GM12878 (cell line): ENCODE measurements around the gene ATP13A1. TPM values are rescaled to one million over a fixed set of nuclear protein-coding genes. Genes with fewer than 3 reads are reported as not detected.

Source experiments
- ATF7 ChIP-seq: fragments of 450-650 bp; IDR thresholded peaks from 2 replicates; pipeline ENCODE4 v1.6.1; 2016; ENCODE audit warnings: low read depth, mild to moderate bottlenecking
- CREB1 ChIP-seq: IDR thresholded peaks from 2 replicates; pipeline ENCODE4 v1.6.1; 2012; ENCODE audit warnings: low read depth, mild to moderate bottlenecking, inconsistent platforms
- CREM ChIP-seq: IDR thresholded peaks from 2 replicates; pipeline ENCODE4 v1.6.1; 2014; ENCODE audit warnings: antibody characterized with exemption, low read depth
- DPF2 ChIP-seq: fragments of 450-650 bp; IDR thresholded peaks from 2 replicates; pipeline ENCODE4 v1.6.1; 2017; ENCODE audit warnings: mild to moderate bottlenecking
- FOXM1 ChIP-seq: IDR thresholded peaks from 2 replicates; pipeline ENCODE4 v1.6.1; 2012; ENCODE audit warnings: low read depth, mild to moderate bottlenecking, inconsistent platforms, low read length, moderate library complexity
- HDAC6 ChIP-seq: fragments of 200-600 bp; sonication (generic); IDR thresholded peaks from one replicate; pipeline ENCODE4 v1.8.0; 2017; ENCODE audit warnings: antibody characterized with exemption; ENCODE audit not compliant: unreplicated experiment
- HDGF ChIP-seq: fragments of 450-650 bp; IDR thresholded peaks from 2 replicates; pipeline ENCODE4 v1.6.1; 2016; ENCODE audit warnings: antibody characterized with exemption
- IKZF2 ChIP-seq, 2 experiments: fragments of 450-650 bp; IDR thresholded peaks; 2 replicates each; pipeline ENCODE4 v1.6.1; 2017; ENCODE audit warnings: mild to moderate bottlenecking in 2 of 2, moderate library complexity in 2 of 2
- MEF2A ChIP-seq: IDR thresholded peaks from 2 replicates; pipeline ENCODE4 v1.6.1; 2011; ENCODE audit warnings: low read depth, mild to moderate bottlenecking, low read length, moderate library complexity; ENCODE audit not compliant: insufficient read depth
- RAD21 ChIP-seq: IDR thresholded peaks from 2 replicates; pipeline ENCODE4 v1.6.1; 2011; ENCODE audit warnings: mild to moderate bottlenecking, low read depth, low read length, moderate library complexity; ENCODE audit not compliant: insufficient read depth
- SIX5 ChIP-seq: IDR thresholded peaks from 2 replicates; pipeline ENCODE4 v1.6.1; 2011; ENCODE audit warnings: mild to moderate bottlenecking, low read depth, low read length, moderate library complexity; ENCODE audit not compliant: severe bottlenecking
- SMAD5 ChIP-seq: IDR thresholded peaks from 2 replicates; pipeline ENCODE4 v1.6.1; 2016; ENCODE audit warnings: antibody characterized with exemption, low read depth
- TAF1 ChIP-seq: IDR thresholded peaks from 2 replicates; pipeline ENCODE4 v1.6.1; 2011; ENCODE audit warnings: mild to moderate bottlenecking, low read depth, low read length, borderline replicate concordance
- polyA plus RNA-seq, 11 experiments: library from polyadenylated mRNA; depleted of rRNA in 4 of 11; unstranded in 6 of 11; stranded (reverse) in 5 of 11; fragments of >200 nt; fragmentation: Nextera tagmentation in 4 of 11; fragmentation: Illumina TruSeq in 1 of 11; extraction: Ambion mirVana in 4 of 11; extraction: Trizol in 1 of 11; gene quantifications; 1 replicate in 1 of 11; 2 replicates in 10 of 11; pipeline versions ENCODE4 v1.2.1 to v1.2.3, GENCODE V29; 2011 to 2016; ENCODE audit warnings: inconsistent platforms in 2 of 11, missing spikeins in 2 of 11, low read depth in 1 of 11
- total RNA-seq, 4 experiments: library from RNA; depleted of rRNA in 3 of 4; stranded (reverse); fragments of >200 nt in 3 of 4; fragmentation: Illumina TruSeq in 1 of 4; extraction: Trizol in 1 of 4; gene quantifications; 2 replicates each; pipeline versions ENCODE4 v1.2.1 to v1.2.3, GENCODE V29; 2013 to 2021
- TF ChIP-seq, protein P1 (sequence below): fragments of 150-350 bp; IDR thresholded peaks from 2 replicates; pipeline ENCODE4 v1.6.1; 2014; ENCODE audit warnings: mild to moderate bottlenecking, low read depth, low read length
- TF ChIP-seq, protein P2 (sequence below): fragments of 450-650 bp; IDR thresholded peaks from 2 replicates; pipeline ENCODE4 v1.6.1; 2017; ENCODE audit warnings: mild to moderate bottlenecking, moderate library complexity

Gene ATP13A1
- total and polyA plus RNA-seq, 10 of the 15 experiments (the other 5 are each of a cell fraction or from before 2014, with no cell fraction given) = 0.37 to 91.0 (median 29.8) TPM

DNA sequence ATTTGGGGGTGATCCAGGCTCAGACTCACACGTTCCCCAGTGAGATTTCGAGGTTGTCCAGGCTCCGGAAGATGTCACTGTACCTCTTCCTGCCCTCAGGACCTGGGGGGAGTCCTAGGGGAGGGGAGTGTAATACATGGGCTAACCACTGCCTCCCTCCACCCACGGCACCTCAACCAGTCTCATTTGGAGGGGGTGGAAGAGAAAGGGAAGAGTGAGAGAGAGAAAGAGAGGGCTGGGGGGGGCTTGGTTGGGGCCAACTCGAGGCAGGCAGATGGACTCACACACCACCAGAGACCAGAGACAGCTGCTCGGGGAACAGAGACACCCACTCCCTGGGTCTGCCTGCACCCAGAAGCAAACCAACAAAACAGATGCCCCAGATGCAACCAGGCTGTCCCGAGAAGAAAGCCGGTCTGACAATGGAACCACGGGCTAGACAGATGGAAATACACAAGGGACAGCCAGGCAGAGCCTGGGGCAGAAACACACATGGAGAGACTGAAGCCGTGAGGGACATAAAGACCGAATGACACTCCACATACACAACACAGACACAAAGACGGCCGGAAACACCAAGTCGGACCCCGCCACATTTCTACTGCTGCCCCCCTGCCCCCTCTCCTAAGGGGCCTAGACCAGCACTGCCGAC is 20.8 kb downstream of the ATP13A1 start (continued):
- TF ChIP-seq MEF2A = 0 out of 2 replicates have a peak, but pooled peaks have one; percentile 26
- TF ChIP-seq RAD21 = 0 out of 2 replicates have a peak, but pooled peaks have one; percentile 25
- TF ChIP-seq, protein P1, sequence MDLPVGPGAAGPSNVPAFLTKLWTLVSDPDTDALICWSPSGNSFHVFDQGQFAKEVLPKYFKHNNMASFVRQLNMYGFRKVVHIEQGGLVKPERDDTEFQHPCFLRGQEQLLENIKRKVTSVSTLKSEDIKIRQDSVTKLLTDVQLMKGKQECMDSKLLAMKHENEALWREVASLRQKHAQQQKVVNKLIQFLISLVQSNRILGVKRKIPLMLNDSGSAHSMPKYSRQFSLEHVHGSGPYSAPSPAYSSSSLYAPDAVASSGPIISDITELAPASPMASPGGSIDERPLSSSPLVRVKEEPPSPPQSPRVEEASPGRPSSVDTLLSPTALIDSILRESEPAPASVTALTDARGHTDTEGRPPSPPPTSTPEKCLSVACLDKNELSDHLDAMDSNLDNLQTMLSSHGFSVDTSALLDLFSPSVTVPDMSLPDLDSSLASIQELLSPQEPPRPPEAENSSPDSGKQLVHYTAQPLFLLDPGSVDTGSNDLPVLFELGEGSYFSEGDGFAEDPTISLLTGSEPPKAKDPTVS = no peak
- no peak; the same call in 1 of the 2 replicates for TF ChIP-seq CREB1
- TF ChIP-seq, protein P2, sequence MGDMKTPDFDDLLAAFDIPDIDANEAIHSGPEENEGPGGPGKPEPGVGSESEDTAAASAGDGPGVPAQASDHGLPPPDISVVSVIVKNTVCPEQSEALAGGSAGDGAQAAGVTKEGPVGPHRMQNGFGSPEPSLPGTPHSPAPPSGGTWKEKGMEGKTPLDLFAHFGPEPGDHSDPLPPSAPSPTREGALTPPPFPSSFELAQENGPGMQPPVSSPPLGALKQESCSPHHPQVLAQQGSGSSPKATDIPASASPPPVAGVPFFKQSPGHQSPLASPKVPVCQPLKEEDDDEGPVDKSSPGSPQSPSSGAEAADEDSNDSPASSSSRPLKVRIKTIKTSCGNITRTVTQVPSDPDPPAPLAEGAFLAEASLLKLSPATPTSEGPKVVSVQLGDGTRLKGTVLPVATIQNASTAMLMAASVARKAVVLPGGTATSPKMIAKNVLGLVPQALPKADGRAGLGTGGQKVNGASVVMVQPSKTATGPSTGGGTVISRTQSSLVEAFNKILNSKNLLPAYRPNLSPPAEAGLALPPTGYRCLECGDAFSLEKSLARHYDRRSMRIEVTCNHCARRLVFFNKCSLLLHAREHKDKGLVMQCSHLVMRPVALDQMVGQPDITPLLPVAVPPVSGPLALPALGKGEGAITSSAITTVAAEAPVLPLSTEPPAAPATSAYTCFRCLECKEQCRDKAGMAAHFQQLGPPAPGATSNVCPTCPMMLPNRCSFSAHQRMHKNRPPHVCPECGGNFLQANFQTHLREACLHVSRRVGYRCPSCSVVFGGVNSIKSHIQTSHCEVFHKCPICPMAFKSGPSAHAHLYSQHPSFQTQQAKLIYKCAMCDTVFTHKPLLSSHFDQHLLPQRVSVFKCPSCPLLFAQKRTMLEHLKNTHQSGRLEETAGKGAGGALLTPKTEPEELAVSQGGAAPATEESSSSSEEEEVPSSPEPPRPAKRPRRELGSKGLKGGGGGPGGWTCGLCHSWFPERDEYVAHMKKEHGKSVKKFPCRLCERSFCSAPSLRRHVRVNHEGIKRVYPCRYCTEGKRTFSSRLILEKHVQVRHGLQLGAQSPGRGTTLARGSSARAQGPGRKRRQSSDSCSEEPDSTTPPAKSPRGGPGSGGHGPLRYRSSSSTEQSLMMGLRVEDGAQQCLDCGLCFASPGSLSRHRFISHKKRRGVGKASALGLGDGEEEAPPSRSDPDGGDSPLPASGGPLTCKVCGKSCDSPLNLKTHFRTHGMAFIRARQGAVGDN = peak; percentile 54
- TF ChIP-seq HDGF = no peak
- TF ChIP-seq FOXM1 = no peak
- no peak for TF ChIP-seq HDAC6
- 0 out of 2 replicates have a peak, but pooled peaks have one; percentile 11 for TF ChIP-seq SMAD5
- peak; percentile 11 to 37; a peak in 1 of 4 replicates for TF ChIP-seq IKZF2 (IDR thresholded peaks at IDR 0.05)
- TF ChIP-seq ATF7 = 0 out of 2 replicates have a peak, but pooled peaks have one; percentile 20
- TF ChIP-seq TAF1 = peak; percentile 49; the same call in 1 of the 2 replicates
- no peak for TF ChIP-seq CREM
- no peak for TF ChIP-seq SIX5
- no peak for TF ChIP-seq DPF2
